ENCODE measurements around the gene CD27. TPM values are rescaled to one million over a fixed set of nuclear protein-coding genes. Genes with fewer than 3 reads are reported as not detected.
A peak's percentile ranks its signal among the peaks of the same experiment; 100 is the strongest.

The CD27 gene
- total RNA-seq, 1 experiment from 2014 or later, result 0.23 TPM

GRCh38 chr12:6420364-6420763 lies 24.4 kb upstream of the CD27 start:
- no peaks in the 10 kb centered on the region for H3K4me1 ChIP-seq (ENCODE audit: control insufficient read depth, insufficient read depth, low read length)
- DNase-seq (ENCODE audit: low read depth, low spot score) (no peak), ATAC-seq (no peak)
- ChIA-PET CTCF (no interaction called here), POLR2A (interaction anchor here (0.8 kb wide), 1 partner anchor 84 kb away, joined by 3 read pairs; no protein-coding TSS in a partner anchor)
- intact Hi-C loops (cut with micrococcal nuclease; ENCODE audit: unreplicated experiment) (no loop called here), in situ Hi-C loops (cut with HindIII; ENCODE audit: low pct_unique_long_range_greater_than_20kb, low sequenced_read_pairs) (no loop called here)
- no peaks in the 10 kb centered on the region for H3K36me3 ChIP-seq (ENCODE audit: control insufficient read depth, insufficient read depth, low read length)
- BruUV-seq (replicated peaks), result no TSS peak
- no peak overlapping the region for H3K4me3 ChIP-seq (ENCODE audit: low read depth in 2 of 2, low read length in 2 of 2)
- TF ChIP-seq SIN3A (IDR thresholded peaks at IDR 0.05; ENCODE audit: borderline replicate concordance, insufficient read depth, low read depth, low read length) (no peak), CTCF (IDR thresholded peaks at IDR 0.05) (no peak), REST (IDR thresholded peaks at IDR 0.05; ENCODE audit: insufficient read depth in 1 of 2, low read depth in 2 of 2, low read length in 1 of 2) (no peak), POLR2AphosphoS5 (IDR thresholded peaks at IDR 0.05; ENCODE audit: low read depth, low read length) (no peak), TCF7L2 (IDR thresholded peaks at IDR 0.05; ENCODE audit: low read depth, low read length) (no peak)
- no peaks in the 10 kb centered on the region for H3K9me3 ChIP-seq (ENCODE audit: control insufficient read depth, insufficient read depth, low read depth, low read length)
- H3K27ac ChIP-seq (ENCODE audit: low read length), result no peak overlapping the region
- no peaks in the 10 kb centered on the region for H3K27me3 ChIP-seq (ENCODE audit: control insufficient read depth, insufficient read depth, low read length)

- DNase-seq (ENCODE audit: low read depth, low spot score) (peak; percentile 56), ATAC-seq (peak; percentile 99)
- in situ Hi-C loops (cut with HindIII; ENCODE audit: low pct_unique_long_range_greater_than_20kb, low sequenced_read_pairs) (no loop called here), intact Hi-C loops (cut with micrococcal nuclease; ENCODE audit: unreplicated experiment) (loop anchor here (1.0 kb wide), 1 partner anchor 42 kb away; no protein-coding TSS in a partner anchor)
- Histone ChIP-seq H3K4me1 (ENCODE audit: control insufficient read depth, insufficient read depth, low read length) (no peaks in the 10 kb centered on the region), H3K36me3 (ENCODE audit: control insufficient read depth, insufficient read depth, low read length) (no peaks in the 10 kb centered on the region), H3K4me3 (ENCODE audit: low read depth in 2 of 2, low read length in 2 of 2) (no peak overlapping the region), H3K9me3 (ENCODE audit: control insufficient read depth, insufficient read depth, low read depth, low read length) (no peaks in the 10 kb centered on the region), H3K27ac (ENCODE audit: low read length) (no peak overlapping the region), H3K27me3 (ENCODE audit: control insufficient read depth, insufficient read depth, low read length) (no peaks in the 10 kb centered on the region)
- ChIA-PET POLR2A (no interaction called here), CTCF (no interaction called here)
- no peak for TF ChIP-seq SIN3A (IDR thresholded peaks at IDR 0.05; ENCODE audit: borderline replicate concordance, insufficient read depth, low read depth, low read length)
- peak; percentile 83 for TF ChIP-seq CTCF (IDR thresholded peaks at IDR 0.05)
- BruUV-seq (replicated peaks), result no TSS peak
These were observed 21.3 kb upstream of the CD27 start for GRCh38 chr12:6423267-6424007.
